Uterus (tissue), 4 donors: ENCODE data around the gene CDCA3. TPM values are rescaled to one million over a fixed set of nuclear protein-coding genes. Genes with fewer than 3 reads are reported as not detected.
"Not testable (repeated sequence)": the region's sequence is repeated elsewhere in the genome, so short reads cannot be mapped to it uniquely, and the experiment has no call there.

ENCODE experiments used
- DNase-seq, 2 donors: peaks; one replicate each; pipeline ENCODE4 v3.0.0-alpha.2; 2019 to 2020
- H3K27ac ChIP-seq, 2 donors: fragments of 200-600 bp; sonication (generic); 1 replicate in 1 of 2; 2 replicates in 1 of 2; pipeline ENCODE4 v1.5.1; 2016 to 2018
- H3K27me3 ChIP-seq, 2 donors: fragments of 200-600 bp; sonication (generic); one replicate each; pipeline ENCODE4 v1.5.1; 2018 to 2019; ENCODE audit warnings: control low read depth in 1 of 2
- H3K36me3 ChIP-seq, 2 donors: fragments of 200-600 bp; sonication (generic); one replicate each; pipeline ENCODE4 v1.5.1; 2019; ENCODE audit warnings: control low read depth in 1 of 2
- H3K4me1 ChIP-seq, 2 donors: fragments of 200-600 bp; sonication (generic); one replicate each; pipeline ENCODE4 v1.5.1; 2018 to 2019; ENCODE audit warnings: control low read depth in 1 of 2
- H3K4me3 ChIP-seq, 2 donors: fragments of 200-600 bp; sonication (generic); 1 replicate in 1 of 2; 2 replicates in 1 of 2; pipeline ENCODE4 v1.5.1; 2018 to 2019; ENCODE audit warnings: mild to moderate bottlenecking in 1 of 2
- H3K9me3 ChIP-seq, 2 donors: fragments of 200-600 bp; sonication (generic); one replicate each; pipeline ENCODE4 v1.5.1; 2019; ENCODE audit warnings: control low read depth in 1 of 2
- POLR2A ChIP-seq, 2 donors: fragments of 450-650 bp; IDR thresholded peaks; one replicate each; pipeline ENCODE4 v1.6.1; 2016; ENCODE audit warnings: antibody characterized with exemption in 2 of 2, mild to moderate bottlenecking in 1 of 2, moderate library complexity in 1 of 2
- intact Hi-C: fragments of 100-400 bp; cut with DNase I; formaldehyde crosslinking; loops from one replicate; pipeline ENCODE4 v1.15.1; 2023; ENCODE audit warnings: low total_unique reads
- total RNA-seq, 4 donors: library from RNA; depleted of rRNA in 3 of 4; stranded (reverse); fragments of >200 nt in 3 of 4; gene quantifications; one replicate each; pipeline versions ENCODE4 v1.1.0 to v1.2.4, GENCODE V29; 2014 to 2023
- TF ChIP-seq, protein P1 (sequence below), 4 experiments: fragments of 200-600 bp in 2 of 4; fragments of 450-650 bp in 2 of 4; sonication (generic) in 2 of 4; IDR thresholded peaks; one replicate each; pipeline ENCODE4 v1.5.1; 2016 to 2019; ENCODE audit warnings: antibody characterized with exemption in 4 of 4, mild to moderate bottlenecking in 2 of 4, moderate library complexity in 1 of 4
- donor health status: DM: yes; HTN: yes; CAD: no.

CDCA3 gene
- total RNA-seq, 4 donors from 2014 or later: 0.76 to 9.6 TPM; not detected in 2

DNA sequence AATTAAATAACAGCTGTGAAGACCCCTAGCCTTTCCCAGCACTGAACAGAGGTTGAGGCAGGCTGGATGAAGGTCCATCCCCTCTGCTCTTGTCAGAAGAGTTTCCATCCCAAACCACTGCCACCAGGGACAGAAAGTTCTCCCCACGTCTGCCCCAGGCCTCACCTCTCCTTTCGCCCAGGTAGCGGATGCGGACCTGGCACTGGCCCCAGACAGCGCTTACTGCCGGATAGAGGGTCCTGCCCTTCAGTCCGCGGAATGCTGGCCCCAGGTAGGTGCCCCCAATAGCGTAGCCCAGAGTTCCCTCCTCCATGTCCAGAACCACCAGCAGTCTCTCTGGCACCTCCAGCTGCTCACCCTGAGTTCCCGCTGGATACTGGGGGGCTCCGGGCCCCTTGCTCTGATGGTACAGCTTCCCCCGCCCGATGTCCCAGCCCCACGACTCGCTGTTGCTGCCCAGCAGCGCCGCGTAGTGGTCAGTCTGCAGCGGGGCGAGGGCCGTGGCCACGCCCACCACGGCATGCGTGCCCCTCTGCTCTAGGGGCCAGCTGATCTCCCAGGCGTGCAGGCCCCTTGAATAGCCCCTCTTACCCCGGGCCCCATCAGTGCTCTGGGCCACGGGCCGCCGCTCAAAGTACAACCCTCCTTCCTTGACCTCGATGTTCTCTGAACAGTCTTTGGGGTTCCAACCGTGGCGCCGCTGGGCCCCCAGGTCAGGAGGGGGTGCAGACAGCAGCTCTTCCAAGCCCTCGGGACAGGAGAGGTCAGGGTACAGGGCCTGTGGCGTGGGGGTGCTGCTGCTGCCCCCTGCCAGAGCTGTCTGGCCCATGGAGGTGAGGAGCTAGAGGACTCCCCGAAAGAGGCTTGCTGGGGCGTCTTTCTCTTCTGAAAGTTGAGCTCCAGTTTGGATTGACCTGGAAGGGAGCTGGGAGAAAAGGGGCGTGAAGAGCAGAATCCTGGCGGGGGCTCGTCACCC, 21.3 kb upstream of the CDCA3 start:
- intact Hi-C loops: no loop called here
- DNase-seq: peak; percentile 82 to 88

DNA sequence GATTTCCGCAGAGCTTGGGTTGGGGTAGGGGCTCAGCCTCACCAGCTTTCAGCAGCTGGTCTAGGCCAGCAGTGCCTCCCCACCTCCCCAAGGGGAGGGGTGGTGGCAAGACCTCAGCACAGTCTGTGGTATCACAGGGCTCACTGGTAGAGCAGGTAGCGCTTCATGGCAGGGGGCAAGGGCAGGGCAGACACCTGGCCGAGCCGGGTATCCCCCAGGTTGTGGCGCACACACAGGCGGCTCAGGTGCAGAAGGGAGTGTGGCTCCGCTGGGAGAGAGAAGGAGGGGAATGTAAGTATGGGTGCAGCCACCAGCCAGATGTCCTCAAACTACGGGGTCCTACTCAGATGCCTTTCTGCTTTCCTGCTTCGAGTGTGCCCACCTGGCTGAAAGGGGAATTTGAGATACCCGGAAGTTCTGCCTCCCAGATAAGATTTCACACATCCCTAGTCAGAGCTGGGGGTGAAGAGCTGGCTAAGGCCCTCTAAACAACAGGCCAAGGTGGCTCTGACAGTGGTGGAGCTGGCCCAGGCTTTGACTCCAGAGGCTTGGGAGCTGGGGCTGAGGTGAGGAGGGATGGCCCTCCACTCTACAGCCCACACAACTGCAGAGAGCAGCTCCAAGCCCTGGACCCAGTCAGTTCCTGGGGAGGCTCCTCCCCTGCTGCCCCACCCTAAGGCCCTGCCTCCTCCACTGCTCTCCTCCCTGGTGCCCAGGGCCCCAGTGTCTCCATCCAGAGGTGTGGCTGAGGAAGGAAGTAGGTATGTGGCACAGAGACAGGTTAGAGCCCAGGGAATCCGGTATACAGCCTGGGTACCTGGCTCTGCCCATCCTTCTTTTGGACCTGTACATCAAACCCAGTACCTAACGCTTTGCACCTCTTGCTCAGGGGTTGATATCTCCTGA, 20.2 kb upstream of the CDCA3 start:
- Histone ChIP-seq H3K27ac (peak overlapping the region; percentile 84 to 88), H3K27me3 (no peaks in the 10 kb centered on the region), H3K36me3 (no peaks in the 10 kb centered on the region), H3K9me3 (no peaks in the 10 kb centered on the region), H3K4me3 (peak overlapping the region in 1 of 2 donors; percentile 96), H3K4me1 (peaks cover 10 to 25% of the 10 kb centered on the region in 2 donors)
- DNase-seq: no peak
- TF ChIP-seq, protein P1, sequence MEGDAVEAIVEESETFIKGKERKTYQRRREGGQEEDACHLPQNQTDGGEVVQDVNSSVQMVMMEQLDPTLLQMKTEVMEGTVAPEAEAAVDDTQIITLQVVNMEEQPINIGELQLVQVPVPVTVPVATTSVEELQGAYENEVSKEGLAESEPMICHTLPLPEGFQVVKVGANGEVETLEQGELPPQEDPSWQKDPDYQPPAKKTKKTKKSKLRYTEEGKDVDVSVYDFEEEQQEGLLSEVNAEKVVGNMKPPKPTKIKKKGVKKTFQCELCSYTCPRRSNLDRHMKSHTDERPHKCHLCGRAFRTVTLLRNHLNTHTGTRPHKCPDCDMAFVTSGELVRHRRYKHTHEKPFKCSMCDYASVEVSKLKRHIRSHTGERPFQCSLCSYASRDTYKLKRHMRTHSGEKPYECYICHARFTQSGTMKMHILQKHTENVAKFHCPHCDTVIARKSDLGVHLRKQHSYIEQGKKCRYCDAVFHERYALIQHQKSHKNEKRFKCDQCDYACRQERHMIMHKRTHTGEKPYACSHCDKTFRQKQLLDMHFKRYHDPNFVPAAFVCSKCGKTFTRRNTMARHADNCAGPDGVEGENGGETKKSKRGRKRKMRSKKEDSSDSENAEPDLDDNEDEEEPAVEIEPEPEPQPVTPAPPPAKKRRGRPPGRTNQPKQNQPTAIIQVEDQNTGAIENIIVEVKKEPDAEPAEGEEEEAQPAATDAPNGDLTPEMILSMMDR (IDR thresholded peaks at IDR 0.05): no peak
- TF ChIP-seq POLR2A (IDR thresholded peaks at IDR 0.05): no peak
- intact Hi-C loops: no loop called here

More for the DNA sequence above, 21.3 kb upstream of the CDCA3 start:
- H3K9me3 ChIP-seq: no peaks in the 10 kb centered on the region
- peak overlapping the region; percentile 84 to 88 for H3K27ac ChIP-seq
- peaks cover 10 to 25% of the 10 kb centered on the region in 2 donors for H3K4me1 ChIP-seq
- peak overlapping the region; percentile 79 to 96 for H3K4me3 ChIP-seq
- no peaks in the 10 kb centered on the region for H3K36me3 ChIP-seq
- TF ChIP-seq, protein P1 (IDR thresholded peaks at IDR 0.05): peak; percentile 90 to 96 (median 96)
- no peak for TF ChIP-seq POLR2A (IDR thresholded peaks at IDR 0.05)
- no peaks in the 10 kb centered on the region for H3K27me3 ChIP-seq

DNA sequence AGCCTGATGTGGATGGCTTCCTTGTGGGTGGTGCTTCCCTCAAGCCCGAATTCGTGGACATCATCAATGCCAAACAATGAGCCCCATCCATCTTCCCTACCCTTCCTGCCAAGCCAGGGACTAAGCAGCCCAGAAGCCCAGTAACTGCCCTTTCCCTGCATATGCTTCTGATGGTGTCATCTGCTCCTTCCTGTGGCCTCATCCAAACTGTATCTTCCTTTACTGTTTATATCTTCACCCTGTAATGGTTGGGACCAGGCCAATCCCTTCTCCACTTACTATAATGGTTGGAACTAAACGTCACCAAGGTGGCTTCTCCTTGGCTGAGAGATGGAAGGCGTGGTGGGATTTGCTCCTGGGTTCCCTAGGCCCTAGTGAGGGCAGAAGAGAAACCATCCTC, 19.2 kb upstream of the CDCA3 start:
- H3K36me3 ChIP-seq, intact Hi-C loops, DNase-seq, H3K27ac ChIP-seq, H3K9me3 ChIP-seq, H3K27me3 ChIP-seq, H3K4me3 ChIP-seq: not testable (repeated sequence)
- peaks cover 10 to 25% of the 10 kb centered on the region in 2 donors for H3K4me1 ChIP-seq

DNA sequence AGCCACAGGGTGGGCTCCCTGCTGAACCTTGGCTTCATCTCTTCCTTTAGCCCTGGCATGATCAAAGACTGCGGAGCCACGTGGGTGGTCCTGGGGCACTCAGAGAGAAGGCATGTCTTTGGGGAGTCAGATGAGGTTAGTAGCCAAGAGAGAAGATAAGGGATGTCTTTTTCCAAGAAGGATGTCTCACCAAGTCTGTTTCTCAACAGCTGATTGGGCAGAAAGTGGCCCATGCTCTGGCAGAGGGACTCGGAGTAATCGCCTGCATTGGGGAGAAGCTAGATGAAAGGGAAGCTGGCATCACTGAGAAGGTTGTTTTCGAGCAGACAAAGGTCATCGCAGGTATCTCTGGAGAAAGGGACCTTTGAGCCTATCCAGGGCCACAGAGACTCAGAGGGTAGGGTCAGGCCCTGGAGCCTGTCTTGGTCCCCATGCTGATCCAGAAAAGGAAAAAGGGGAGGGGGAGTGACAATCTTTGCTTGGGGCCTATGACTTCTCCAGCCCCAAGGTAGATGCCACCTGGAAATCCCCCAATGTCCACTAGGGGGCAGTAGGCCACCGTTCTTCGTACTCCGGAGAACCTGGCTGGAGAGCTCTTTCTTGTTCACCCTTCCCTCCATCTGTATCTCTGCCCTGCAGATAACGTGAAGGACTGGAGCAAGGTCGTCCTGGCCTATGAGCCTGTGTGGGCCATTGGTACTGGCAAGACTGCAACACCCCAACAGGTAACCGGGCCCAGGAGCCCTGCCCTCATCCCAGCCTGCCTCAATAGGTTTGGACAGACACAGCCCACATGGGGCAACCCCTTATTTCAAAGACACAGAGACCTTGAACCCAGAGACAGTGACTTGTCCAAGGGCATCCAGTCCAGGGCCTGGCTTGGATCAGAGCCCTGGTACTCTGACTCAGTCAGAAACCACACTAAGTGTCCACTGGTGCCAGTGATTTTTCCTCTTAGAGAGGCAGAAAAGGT, 18.2 kb upstream of the CDCA3 start:
- Histone ChIP-seq H3K27me3 (no peaks in the 10 kb centered on the region), H3K4me1 (peaks cover 10 to 25% of the 10 kb centered on the region in 2 donors), H3K9me3 (no peaks in the 10 kb centered on the region), H3K27ac (peak overlapping the region; percentile 94 to 97), H3K36me3 (no peaks in the 10 kb centered on the region), H3K4me3 (no peak overlapping the region)
- DNase-seq: peak; percentile 83 to 87
- TF ChIP-seq, protein P1 (IDR thresholded peaks at IDR 0.05): peak; percentile 85 to 90 (median 86)
- TF ChIP-seq POLR2A (IDR thresholded peaks at IDR 0.05): no peak
- intact Hi-C loops: no loop called here
